Left renal pelvis (tissue), 4 donors: Measurements from ENCODE around the gene ACYP2. TPM values are rescaled to one million over a fixed set of nuclear protein-coding genes. Genes with fewer than 3 reads are reported as not detected.
"Not testable (repeated sequence)": the region's sequence is repeated elsewhere in the genome, so short reads cannot be mapped to it uniquely, and the experiment has no call there.

Experiments
- DNase-seq, 4 donors: peaks; one replicate each; pipeline ENCODE4 v3.0.0-alpha.2; 2013; ENCODE audit warnings: low read depth in 4 of 4, low spot score in 3 of 4
- polyA plus RNA-seq, 4 donors: library from polyadenylated mRNA; unstranded; fragments of 120-200 nt; gene quantifications; one replicate each; pipeline ENCODE4 v1.2.1, GENCODE V29; 2013; ENCODE audit not compliant: insufficient read length in 4 of 4

The ACYP2 gene
- polyA plus RNA-seq, 4 donors: 13.0 to 26.2 (median 18.2) TPM

DNA sequence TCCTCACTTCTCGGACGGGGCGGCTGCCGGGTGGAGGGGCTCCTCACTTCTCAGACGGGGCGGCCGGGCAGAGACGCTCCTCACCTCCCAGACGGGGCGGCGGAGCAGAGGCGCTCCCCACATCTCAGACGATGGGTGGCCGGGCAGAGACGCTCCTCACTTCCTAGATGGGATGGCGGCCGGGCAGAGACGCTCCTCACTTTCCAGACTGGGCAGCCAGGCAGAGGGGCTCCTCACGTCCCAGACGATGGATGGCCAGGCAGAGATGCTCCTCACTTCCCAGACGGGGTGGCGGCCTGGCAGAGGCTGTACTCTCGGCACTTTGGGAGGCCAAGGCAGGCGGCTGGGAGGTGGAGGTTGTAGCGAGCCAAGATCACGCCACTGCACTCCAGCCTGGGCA, 19.3 kb upstream of the ACYP2 start:
- DNase-seq: not testable (repeated sequence)

DNA sequence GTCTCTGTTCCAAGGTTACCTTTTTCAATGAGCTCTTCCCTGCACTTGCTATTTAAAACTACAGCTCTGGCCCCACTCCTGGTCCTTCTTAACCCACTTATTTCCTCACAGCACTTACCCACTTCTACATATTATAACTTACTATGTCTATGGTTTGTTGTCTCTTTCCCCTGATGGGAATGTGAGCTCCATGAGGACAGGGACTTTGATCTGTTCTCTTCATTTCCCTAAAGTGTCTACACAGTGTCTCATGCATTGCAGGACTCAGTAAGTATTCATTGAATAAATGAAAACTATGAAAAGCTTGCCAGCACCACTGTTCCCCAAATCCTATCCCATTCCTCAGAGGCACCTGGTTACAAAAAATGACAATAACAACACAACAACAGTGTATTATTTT, 18.3 kb upstream of the ACYP2 start:
- DNase-seq: no peak

DNA sequence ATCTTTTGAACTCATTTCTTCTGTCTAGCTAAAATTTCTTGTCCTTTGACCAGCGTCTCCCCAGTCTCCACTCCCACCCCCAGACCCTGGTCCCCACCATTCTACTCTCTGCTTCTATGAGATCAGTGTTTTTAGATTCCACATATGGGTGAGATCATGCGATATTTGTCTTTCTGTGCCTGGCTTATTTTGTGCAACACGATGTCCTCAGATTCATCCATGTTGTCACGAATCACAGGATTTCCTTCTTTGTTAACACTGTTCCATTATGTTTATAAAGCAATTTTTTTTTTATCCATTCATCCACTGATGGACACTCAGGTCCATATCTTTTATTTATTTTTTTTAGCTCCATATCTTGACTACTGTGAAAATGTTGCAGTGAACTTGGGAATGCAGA, 16.0 kb upstream of the ACYP2 start:
- DNase-seq: no peak

DNA sequence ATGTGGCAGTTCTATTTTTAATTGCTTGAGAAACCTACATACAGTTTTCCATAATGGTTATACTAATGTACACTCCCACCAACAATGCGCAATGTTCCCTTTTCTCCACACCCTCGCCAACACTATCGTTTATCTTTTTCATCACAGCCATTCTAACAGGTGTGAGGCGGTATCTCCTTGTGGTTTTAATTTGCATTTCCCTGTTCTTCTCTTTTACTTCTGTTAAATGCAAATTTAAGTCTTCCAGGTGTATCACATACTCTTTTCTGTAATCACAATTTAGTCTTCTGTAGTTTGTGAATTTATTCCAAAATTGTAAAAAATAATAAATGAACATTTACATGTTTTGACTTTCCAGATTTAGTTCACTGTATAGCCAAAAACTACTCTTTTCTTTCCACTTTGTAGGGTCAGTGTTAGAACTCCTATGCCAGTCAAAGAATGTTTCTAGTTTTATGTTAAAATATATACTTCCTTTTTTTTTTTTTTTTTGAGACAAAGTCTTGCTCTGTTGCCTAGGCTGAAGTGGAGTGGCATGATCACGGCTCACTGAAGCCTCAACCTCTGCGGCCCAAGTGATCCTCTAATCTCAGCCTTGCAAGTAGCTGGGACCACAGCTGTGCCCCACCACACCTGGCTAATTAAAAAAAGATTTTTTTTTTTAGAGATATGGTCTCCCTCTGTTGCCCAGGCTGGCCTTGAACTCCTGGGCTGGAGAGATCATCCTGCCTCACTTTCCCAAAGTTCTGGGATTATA, 15.4 kb upstream of the ACYP2 start:
- no peak for DNase-seq

DNA sequence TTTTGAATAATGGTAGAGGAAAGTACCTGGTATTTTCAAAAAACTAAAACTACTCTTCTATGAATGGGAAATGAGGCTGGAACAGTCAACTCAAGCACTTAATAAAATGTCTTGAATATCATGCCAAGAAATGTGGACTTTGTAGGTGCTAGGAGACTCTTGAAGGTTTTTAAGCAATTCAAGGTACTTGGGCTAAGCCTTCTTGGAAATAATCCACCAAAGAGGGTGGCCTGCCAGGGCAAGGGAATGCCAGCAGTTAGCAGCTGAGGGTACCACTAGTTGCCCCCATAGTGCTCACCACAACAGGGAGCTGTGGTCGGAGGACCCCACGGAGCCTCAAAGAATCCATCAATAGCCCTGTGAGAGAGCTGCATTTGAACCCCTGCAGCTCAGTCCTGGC, 14.6 kb upstream of the ACYP2 start:
- DNase-seq: no peak

DNA sequence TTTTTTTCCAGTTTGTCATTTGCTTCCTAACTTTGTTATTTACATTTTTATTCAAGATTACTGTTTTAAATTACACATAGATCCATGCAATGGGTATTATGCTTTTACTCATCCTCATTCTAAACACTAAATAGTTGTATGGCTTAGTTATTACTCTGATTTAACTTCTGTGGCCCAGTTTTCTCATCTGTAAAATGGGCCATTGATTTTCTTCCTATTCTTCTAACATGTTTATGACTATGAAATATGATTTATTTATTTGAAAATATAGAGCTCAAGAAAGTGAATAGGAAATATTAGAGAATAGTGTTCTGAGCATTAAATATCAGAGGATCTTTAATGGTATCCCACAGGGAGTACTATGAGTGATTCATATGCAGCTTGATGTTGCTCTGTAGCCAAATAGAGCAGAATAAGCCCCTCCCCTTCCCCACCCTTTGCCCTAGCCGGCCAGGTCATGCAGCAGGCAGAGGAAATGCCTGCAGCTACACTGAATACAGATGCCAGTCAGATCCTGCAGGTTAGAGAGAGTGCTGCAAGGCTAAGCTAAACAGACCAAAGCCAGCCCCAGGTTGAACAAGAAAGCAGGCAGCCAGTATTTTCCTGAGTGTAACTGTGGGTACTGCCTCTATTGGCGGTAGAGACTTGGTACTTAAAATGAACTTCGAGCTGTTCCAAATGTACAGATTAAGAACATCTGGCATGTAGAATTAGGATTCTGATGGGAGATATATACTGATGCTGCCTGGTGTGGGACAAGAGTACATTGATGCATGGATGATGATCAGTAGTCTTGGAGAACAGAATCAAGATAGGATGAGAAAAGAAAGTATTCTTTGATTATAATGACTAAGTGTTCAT, 11.7 kb upstream of the ACYP2 start:
- no peak for DNase-seq

DNA sequence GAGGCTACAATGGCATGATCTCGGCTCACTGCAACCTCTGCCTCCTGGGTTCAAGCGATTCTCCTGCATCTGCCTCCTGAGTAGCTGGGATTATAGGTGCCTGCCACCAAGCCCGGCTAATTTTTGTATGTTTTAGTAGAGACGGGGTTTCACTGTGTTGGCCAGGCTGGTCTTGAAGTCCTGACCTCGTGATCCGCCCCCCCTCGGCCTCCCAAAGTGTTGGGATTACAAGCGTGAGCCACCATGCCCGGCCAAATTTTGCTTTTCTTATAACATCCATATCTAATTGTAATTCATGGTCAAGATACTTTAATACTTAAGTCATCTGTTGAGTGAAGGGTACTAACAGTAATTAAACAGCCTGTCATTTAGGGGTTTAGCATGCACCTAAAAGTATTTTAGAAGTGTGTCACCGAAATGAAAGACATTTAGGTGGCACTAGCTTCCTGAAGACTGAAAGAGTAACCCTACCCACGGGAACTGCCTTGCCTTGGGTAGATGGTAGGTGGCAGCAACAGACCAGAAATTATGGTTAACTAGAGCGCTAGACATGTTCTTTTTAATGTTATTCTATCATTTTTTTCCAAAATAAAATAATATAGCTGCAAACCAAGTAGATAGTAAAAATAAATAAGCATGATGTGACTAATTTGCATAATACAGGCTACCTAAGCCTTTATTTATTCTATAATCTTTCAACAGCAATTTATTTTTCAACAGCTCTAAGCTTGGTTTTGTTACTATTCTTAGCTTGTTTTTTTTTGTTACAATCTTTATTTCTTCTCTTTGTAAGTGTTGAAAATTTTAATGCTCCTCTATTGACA, 8.6 kb upstream of the ACYP2 start:
- DNase-seq: no peak

DNA sequence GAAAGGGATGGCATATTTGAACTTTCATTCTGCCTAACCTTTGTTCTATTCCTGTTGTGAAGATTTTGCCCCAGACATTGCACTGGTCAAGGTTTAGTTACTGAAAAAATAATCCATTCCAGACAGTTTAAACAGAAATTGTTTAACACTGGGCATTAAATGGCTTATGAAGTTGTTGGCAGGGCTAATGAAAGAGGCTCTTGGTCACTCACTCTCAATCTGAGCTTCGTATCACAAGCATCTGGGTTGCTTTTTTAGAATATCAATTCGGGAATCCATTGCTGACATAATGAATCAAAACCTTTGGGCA, 8.0 kb upstream of the ACYP2 start:
- DNase-seq: no peak

DNA sequence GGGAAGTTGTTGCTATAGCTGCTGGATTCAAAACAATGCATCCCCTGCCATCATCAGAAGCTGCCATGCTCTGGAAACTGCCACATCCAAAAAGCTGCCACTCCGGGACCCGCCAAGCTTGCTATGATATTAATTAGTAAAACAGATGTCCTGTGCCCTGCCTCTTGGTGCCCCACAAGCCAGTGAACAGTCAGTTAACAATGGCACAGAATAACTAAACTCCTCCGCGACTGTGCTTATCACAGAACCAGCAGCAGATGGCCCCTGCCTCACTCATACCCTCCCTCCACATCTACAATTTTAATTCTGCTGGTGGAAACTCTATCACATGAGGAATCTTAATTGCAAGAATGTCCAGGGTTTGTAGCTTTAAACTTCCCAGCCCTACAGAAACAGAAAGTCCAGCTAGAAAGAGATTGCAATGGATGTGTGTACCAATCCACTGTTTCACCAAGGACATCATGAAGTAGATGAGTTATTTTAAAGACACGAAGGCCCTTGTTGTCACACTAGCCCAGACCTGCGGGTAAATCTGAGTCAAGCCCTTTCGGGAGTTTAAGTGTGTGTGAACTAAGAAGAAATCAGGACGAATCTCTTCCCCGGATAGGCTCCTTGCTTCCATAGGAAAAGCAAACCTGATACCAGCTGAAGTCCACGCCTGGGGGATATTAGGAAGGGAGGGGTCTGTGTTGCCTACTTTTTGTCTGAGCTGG, 7.4 kb upstream of the ACYP2 start:
- no peak for DNase-seq

DNA sequence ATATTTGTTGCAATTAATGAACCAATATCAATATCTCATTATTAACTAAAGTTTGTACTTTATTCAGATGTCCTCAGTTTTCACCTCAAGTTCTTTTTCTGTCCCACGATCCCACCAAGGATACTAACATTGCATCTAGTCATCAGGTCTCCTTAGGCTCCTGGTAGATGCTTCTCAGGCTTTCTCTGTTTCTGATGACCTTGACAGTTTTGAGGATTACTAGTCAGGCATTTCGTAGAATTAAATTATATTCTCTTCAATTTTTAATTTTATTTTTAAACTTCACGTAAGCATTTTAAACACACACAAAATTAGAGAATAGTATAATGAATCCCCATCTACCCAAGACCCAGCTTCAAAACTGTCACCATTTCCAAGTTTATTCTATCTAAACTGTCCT, 5.6 kb upstream of the ACYP2 start:
- DNase-seq: no peak

DNA sequence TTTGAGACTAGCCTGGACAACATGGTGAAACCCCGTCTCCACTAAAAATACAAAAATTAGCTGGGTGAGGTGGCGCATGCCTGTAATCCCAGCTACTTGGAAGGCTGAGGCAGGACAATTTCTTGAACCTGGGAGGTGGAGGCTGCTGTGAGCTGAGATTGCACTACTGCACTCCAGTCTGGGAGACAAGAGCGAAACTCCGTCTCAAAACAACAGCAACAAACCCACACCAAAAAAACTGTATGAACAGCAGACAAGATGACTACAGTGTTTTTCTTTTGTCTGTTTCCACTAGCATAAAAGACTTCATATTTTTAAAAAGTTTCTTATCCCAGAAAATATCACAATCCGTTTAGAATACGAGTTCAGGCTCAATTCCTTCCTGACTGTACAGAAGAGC, 936 bp upstream of the ACYP2 start:
- not testable (repeated sequence) for DNase-seq

DNA sequence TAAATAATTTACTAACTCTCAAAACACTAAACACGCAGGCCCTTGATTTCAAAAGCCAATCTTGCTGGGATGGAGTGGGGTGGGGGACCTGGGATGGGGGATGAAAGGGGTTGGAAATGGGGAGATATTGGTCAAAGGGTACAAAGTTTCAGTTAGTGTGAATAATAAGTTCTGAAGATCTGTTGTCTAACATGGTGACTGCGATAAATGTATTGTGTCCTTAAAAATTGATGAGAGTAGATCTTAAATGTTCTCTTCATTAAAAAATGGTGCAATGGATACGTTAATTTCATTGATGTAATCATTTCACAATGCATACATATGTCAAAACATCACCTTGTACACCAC, 505 bp upstream of the ACYP2 start:
- DNase-seq: no peak

DNA sequence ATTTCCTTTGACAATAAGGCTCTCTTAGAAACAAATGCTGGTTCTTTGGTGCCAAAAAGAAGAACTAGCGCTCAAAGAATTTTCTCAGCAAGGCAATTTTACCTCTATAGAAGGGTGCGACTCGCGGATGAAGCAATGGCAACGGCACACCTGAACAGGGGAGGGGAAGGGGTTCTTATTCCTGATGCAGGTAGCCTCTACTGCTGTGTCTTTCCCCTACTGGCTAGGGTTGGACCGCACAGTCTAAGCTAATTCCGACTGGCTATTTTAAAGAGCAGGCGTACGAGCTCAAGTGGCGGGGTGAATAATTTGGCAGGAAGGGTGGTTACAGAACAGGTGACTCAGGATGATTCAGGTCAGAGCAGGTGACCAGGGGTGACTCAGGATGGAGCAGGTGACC, 1.2 kb downstream of the ACYP2 start:
- DNase-seq: not testable (repeated sequence)

DNA sequence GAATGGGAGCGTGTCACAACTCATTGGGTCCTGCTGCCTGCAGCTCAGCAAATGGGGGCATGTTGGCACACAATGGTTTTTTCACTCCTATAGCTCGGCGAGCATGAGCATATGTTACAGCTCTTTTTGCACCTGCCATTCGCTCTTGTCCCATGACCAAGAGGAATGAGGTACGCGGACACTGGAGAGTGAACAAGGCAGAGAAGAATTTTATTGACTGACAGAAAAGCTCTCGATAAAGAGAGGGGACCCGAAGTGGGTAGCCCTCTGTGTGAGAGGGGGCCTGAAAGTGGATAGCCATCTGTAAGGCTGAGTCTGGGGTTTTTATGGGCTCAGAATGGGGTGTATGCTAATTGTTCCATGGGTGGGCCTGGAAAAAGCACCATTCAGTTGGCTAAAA, 5.5 kb downstream of the ACYP2 start:
- DNase-seq: no peak

DNA sequence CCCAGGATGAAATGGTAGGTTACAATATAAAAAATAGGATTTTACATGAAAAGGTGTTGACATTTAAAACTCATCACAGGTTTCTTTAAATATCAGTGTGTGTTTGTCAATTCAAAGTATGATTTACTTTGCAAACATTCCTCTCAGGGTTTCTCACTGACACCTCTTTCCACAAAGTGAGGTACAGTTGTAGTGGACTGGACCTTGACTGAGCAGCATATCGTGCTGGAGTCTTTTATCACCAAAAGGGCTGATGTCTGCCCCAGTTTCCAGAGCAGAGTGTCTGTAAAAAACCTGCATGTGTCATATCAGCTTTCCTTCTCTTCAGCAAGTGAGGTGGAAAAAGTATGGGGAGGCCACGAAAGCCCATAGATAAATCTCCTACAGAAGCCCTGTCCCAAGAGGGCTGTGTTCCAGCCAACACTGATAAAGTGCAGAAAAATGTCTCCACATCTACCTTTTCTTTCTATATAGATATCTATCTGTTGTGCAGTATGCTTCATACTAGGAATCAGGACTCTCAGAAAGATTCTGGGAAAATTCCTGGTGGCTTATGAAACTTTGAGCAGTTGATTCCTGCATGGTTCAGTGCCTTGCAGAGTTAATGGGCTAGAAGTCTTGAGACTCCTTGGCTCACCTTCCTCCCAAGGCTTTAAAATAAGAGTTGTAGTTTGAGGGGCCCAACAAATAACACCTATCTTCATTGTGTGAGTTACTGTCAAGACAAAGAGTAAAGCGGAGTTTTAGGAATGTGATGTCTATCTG, 6.9 kb downstream of the ACYP2 start:
- no peak for DNase-seq

DNA sequence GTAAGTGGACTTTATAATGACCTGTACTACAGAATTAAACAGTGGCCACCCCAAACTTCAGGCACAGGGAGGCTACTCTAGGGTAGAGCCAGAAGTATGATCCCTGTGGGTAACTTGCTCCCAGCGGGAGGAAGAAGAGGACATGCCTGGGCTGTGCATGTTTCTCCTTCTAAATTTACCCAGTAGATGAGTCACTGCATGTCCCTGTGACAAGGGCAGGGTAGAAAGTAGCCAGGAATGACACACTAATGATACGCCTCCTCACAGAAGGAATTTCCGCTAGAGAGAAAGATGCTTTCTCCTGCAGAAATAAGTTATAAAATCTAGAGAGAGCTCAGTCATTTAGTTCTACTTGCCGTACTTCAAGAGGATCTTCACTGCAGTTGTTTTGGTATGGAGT, 7.5 kb downstream of the ACYP2 start:
- DNase-seq: no peak

DNA sequence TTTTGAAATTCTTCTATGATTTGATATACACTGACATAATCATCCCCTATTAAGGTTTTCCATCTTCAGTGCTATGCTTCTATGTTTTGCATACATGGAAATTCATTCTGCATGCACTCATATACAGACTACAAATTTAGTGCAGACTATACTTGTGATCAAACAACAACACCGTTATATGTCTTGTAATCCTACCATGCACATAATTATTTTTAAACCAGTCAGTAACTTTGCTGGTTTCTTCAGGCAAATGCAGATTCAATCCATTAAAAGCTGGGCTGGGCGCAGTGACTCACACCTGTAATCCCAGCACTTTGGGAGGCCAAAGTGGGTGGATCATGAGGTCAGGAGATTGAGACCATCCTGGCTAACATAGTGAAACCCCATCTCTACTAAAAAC, 11.8 kb downstream of the ACYP2 start:
- DNase-seq: not testable (repeated sequence)

DNA sequence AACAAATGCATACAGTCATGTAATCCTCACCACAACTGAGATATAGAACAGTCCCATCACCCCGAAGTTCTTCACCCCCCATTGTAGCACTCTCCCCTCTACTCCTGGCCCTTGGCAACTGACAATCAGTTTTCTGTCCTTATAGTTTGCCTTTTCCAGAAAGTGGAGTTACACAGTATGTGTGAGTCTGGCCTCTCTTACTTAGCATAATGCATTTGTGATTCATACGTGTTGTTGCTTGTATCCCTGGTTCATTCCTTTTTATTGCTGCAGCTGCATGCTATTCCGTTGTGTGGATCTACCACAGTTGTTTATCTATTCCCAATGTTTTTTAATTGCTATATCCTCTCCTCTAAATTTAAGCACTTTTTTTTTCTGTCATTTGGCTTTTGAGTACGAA, 17.6 kb downstream of the ACYP2 start:
- no peak for DNase-seq

DNA sequence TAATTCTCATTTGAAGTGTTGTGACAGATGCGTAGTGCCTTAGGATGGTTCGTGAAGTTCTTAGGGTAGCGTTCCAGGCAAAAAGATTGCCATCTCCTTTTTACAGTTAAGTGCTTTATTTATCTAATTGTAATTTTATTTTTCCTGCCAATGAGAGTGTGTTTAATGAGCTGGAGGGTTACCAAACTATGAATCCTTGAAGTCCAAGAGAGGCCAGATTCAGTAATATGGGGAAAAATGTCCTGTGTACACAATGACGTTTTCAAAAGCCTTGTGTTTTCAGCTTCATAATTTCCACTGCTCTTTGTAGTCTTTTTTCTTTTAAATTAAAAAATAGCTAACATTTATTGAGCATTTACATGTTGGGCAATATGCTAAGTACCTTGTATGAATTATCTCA, 23.8 kb downstream of the ACYP2 start:
- DNase-seq: no peak

DNA sequence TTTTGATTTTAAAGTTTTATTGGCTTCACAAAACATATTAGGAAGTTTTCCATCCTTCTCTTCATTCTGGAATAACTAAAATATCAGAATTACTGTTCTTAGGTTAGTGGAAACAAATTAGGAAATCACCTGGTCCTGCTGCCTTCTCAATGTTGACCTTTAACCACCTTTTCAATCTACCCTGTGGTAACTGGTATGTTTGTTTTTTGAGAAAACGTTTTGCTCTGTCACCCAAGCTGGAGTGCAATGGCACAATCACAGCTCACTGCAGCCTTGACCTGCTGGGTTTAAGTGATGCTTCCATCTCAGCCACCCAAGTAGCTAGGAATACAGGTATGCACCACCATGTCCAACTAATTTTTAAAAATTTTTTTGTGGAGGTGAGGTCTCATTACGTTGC, 28.4 kb downstream of the ACYP2 start:
- DNase-seq: no peak
